Dedifferentiated amniotic fluid mesenchymal stem cell (primary cell): Measurements from ENCODE around the gene DNPEP.
A peak's percentile ranks its signal among the peaks of the same experiment; 100 is the strongest.

Experiments used
- DNase-seq: peaks from one replicate; pipeline ENCODE4 v3.0.0-alpha.2; 2016; ENCODE audit errors: extremely low spot score

The DNPEP gene

GRCh38 chr2:219362072-219362471 is 25.6 kb downstream of the DNPEP start:
- no peak for DNase-seq

- DNase-seq, result no peak
These were observed 29.3 kb downstream of the DNPEP start for GRCh38 chr2:219358170-219359075.

- DNase-seq, result no peak
These were observed 30.9 kb downstream of the DNPEP start for GRCh38 chr2:219356834-219357233.

- DNase-seq, result no peak
These were observed 33.1 kb downstream of the DNPEP start for GRCh38 chr2:219354582-219354981.

- no peak for DNase-seq
These were observed 34.6 kb downstream of the DNPEP start for GRCh38 chr2:219353129-219353528.

- peak; percentile 62 for DNase-seq
These were observed 35.2 kb downstream of the DNPEP start for GRCh38 chr2:219352448-219353023.

- DNase-seq, result peak; percentile 43
These were observed 36.9 kb downstream of the DNPEP start for GRCh38 chr2:219350710-219351221.

GRCh38 chr2:219350215-219350614 is 37.5 kb downstream of the DNPEP start:
- DNase-seq, result no peak

GRCh38 chr2:219344751-219345430 is 42.8 kb downstream of the DNPEP start:
- no peak for DNase-seq

GRCh38 chr2:219335373-219335786 is 52.3 kb downstream of the DNPEP start:
- no peak for DNase-seq

- DNase-seq, result no peak
These were observed 53.6 kb downstream of the DNPEP start for GRCh38 chr2:219334076-219334475.

- DNase-seq, result no peak
These were observed 55.2 kb downstream of the DNPEP start, which contains the start of gene RESP18 for GRCh38 chr2:219332542-219332941. Gene RESP18, minus strand, starts transcription at chr2:219332744.

- no peak for DNase-seq
These were observed 56.0 kb downstream of the DNPEP start for GRCh38 chr2:219331560-219332213.

- no peak for DNase-seq
These were observed 60.0 kb downstream of the DNPEP start for GRCh38 chr2:219327719-219328118.

GRCh38 chr2:219325657-219326315 is 61.9 kb downstream of the DNPEP start:
- DNase-seq, result no peak

GRCh38 chr2:219325136-219325535 is 62.6 kb downstream of the DNPEP start:
- no peak for DNase-seq

- DNase-seq, result no peak
These were observed 64.3 kb downstream of the DNPEP start for GRCh38 chr2:219323434-219323833.
